Activated T-cell treated with anti-CD3 and anti-CD28 coated beads for 1 hour (primary cell): Measurements from ENCODE around the gene SLC25A18.
"Not testable (repeated sequence)": the region's sequence is repeated elsewhere in the genome, so short reads cannot be mapped to it uniquely, and the experiment has no call there.

Experiments
- DNase-seq: peaks from one replicate; pipeline ENCODE4 v3.0.0-alpha.2; 2020; ENCODE audit warnings: low read depth

Gene SLC25A18

DNA sequence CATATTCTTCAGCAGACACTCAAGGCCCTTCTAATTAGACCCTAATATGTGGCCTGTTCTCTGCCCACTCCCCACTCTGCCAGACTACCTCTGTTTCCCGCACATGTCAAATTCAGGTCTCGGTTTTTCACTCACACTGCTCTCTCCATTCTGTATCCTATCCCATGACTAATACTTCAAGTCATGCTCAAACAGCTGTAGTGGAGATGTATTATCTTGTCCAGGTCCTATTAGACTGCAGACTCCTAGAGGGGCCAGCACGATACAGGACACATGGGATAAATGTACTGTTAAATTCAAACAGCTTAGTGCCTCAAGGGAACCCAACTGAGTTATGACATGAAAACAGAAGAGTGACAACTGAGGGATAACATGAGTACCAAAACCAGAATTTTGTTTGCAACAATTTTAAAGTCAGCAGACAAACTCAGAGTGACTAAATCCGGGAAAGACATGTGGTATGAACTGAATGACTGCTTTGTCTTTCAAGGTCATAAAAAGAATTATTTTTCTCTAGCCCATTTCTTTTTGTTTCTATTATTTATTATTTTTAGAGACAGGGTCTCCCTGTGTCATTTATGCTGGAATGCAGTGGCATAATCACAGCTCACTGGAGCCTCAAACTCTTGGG lies 44.7 kb downstream of the SLC25A18 start:
- DNase-seq: no peak

DNA sequence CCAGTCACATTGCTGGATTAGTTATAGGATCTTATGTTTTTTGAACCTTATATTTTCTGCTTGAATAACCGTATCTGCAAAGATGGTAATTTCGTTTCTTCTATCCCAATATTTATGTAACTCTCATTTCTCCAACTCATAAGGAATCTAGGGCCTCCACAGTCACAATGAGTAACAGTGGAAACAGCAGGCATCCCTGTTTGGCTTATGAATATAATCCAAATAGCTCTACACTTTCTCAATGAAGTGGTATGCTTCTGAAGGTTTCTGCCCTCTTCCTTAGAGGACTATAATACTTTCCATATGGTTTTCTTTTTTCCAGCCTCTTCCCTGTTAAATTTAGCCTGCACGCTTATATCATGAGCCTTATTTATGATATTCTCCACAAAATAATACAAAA lies 48.8 kb downstream of the SLC25A18 start:
- no peak for DNase-seq

DNA sequence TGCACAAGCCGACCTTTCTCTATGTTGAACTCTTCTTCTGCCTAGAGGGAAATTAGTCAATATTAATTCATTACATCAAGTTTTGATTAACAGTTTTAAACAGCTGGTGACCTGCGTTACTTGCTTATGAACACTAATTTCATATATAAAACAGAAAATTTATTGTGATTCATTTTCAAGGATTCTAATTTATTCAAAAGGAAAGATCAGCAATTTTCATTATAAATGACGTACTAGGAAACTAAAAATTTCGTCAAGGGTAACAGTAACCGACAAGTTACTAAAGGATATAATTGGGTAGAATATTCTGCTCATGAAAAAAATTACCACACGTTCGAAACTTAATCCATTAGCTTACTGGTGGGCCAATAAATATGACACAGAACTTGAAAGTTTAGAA lies 50.0 kb downstream of the SLC25A18 start:
- DNase-seq: no peak

DNA sequence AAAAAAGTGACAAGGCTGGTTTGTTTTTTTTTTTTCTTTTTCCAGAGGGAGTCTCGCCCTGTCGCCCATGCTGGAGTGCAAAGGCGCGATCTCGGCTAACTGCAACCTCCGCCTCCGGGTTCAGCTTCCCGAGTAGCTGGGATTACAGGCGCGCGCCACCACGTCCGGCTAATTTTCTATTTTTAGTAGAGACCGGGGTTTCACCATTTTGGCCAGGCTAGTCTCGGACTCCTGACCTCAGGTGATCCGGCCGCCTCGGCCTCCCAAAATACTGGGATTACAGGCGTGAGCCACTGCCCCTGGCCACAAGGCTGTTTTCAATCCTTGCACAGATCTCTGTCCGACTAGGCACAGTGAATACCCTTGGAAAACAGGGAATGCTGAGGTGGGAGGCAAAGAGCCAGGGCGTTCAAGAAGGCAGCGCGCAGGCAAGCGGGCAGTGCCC lies 64.7 kb downstream of the SLC25A18 start:
- no peak for DNase-seq

DNA sequence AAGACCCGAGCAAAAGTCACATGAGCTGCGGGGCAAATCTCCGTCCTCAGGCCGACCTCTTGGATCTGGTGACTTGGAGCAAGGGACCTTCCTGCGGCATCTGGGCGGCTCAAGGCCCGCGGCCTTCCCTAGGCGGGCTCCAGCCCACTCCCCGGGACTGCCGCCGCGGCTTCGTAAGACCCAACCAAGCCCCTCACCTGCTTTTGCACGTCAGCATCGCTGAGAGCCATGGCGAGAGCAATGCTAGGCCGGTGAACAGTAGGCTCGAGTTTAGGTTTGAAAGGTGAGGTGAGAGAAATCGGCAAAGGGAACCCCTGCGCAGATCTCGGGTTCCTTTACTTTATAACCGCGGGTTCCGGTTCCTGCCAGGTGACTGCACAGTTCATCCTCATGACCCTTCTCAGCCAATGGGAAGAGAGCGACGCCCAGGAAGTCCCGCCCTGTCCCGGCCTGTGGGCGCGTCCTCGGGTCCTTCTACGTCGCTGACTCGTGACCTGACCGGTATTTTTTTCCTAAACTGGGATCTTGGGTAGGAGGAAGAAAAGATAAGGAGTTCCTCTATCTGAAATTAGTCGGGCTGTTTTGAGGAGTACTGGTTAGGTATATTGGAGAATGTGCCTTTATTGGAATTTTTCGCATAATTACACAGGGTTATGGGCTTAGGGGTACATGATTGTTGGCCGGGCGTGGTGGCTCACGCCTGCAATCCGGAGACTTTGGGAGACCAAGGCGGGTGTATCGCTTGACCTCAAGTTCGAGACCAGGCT lies 65.3 kb downstream of the SLC25A18 start, which contains the start of gene ATP6V1E1:
Gene ATP6V1E1, minus strand, starts transcription at position 344 of the 767 bp plus-strand sequence. Its CDS starts 114 bp downstream, at position 230.
- peak; percentile 89 for DNase-seq

DNA sequence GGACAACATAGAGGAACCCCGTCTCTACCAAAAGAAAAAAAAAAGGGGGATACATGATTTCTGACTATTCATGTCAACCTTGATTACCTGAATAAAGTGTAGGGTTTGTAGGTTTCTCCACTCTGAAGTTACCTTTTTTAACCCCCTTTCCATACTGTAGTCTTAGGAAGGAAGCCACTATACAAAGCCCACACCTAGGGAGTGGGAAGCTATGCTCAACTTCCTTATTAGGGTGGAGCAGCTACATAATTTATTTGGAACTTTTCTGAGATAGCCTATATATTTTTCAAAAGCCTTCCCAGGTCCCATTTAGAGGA lies 65.8 kb downstream of the SLC25A18 start:
- no peak for DNase-seq

DNA sequence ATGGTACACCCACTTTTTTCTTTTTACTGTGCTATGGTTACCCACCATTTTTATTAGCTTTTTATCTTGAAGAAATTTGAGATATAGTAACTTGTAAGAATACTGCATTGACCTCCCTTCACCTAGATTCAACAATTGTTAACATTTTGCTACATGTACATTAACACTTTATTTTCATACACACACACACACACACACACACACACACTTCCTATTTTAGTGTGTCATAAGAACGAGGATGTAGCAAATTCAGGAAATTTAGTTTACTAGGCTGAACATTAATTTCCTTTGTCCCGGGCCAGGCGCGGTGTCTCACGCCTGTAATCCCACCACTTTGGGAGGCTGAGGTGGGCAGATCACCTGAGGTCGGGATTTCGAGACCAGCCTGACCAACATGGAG lies 66.3 kb downstream of the SLC25A18 start:
- no peak for DNase-seq

DNA sequence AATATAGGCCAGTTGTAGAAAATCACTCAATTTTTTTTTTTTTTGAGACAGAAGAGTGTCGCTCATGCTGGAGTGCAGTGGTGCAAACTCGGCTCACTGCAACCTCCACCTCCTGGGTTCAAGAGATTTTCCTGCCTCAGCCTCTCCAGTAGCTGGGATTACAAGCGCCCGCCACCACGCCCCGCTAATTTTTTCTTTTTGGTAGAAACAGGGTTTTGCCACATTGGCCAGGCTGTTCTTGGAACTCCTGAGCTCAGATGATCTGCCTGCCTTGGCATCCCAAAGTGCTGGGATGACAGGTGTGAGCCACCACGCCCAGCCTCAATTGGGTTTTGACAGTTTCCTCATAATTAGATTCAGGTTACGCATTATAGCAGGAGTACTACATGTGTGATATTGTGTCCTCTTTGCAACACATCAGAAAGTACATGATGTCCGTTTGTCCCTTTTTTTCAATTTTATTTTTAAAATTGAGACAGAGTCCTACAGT lies 67.8 kb downstream of the SLC25A18 start:
- DNase-seq: no peak

DNA sequence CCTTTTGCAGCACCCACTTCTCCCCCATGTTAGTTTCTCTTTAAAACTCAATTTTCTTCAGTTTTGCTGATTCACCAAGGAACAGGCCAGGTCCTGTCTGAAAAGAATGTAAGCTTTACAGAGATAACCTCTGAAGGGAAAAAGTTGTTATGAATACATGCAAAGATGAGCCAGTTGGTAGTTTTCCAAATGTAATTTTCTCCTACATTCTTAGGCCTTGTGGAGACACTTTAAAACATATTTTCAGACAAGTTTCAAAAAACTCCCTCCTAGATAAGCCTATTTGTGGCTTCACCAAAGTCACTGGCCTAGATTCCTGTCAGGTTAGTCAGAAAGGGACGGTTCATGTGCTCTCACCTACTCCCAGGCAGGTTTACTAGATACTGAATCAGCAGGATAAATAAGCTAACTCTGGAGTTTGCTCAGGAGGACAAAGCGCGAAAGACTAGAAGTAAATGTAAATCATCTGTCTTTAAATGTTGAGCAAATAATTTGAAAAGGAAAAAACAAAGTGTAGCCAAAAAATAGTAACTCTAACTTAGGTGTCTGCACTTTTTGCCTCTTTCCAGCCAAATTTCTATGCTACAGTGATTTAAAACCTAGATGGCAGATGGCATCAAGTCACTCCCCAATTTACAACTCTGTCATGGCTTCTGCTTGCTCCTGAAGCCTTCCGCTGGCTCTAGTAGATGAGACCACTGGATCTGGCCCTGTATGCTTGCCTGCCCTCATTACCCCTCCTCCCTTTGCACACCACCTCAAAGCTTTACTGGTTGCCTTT lies 70.1 kb downstream of the SLC25A18 start:
- DNase-seq: no peak

DNA sequence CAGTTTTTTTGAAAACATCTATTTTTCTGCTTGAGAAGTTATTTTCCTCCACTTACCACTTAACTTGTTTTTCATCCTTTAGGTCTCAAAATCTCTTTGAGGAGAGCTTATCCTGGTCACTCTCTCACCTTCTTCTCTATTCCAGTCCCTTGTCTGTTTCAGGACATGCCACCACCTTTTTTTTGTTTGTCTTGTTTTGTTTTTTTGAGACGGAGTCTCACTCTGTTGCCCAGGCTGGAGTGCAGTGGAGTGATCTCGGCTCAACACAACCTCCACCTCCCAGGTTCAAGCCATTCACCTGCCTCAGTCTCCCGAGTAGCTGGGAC lies 70.7 kb downstream of the SLC25A18 start:
- DNase-seq: no peak

DNA sequence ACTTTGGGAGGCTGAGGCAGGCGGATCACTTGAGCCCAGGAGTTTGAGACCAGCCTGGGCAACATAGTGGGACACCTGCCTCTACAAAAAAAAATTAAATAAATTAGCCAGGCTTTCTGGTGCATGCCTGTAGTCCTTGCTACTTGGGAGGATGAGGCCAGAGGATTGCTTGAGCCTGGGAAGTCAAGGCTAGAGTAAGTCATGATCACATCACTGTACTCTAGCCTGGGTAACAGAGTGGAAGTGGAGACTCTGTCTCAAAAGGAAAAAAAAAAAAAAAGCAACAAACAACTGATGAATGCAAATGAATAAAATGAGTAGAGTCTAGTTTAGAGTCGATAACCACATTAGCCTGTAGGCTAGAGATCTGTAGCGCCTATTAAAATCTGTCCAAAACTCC lies 71.4 kb downstream of the SLC25A18 start:
- no peak for DNase-seq

DNA sequence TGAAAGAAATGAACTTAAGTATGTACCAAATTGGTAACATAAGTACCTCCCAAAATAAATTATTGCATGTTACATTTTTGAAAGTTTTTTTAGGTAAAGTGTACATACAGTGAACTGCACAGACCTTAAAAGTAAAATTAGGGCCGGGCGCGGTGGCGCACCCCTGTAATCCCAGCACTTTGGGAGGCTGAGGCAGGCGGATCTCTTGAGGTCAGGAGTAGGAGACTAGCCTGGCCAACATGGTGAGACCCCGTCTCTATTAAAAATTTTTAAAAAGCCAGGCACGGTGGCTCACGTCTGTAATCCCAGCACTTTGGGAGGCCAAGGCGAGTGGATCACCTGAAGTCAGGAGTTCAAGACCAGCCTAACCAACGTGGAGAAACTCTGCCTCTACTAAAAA lies 73.6 kb downstream of the SLC25A18 start:
- DNase-seq: not testable (repeated sequence)

DNA sequence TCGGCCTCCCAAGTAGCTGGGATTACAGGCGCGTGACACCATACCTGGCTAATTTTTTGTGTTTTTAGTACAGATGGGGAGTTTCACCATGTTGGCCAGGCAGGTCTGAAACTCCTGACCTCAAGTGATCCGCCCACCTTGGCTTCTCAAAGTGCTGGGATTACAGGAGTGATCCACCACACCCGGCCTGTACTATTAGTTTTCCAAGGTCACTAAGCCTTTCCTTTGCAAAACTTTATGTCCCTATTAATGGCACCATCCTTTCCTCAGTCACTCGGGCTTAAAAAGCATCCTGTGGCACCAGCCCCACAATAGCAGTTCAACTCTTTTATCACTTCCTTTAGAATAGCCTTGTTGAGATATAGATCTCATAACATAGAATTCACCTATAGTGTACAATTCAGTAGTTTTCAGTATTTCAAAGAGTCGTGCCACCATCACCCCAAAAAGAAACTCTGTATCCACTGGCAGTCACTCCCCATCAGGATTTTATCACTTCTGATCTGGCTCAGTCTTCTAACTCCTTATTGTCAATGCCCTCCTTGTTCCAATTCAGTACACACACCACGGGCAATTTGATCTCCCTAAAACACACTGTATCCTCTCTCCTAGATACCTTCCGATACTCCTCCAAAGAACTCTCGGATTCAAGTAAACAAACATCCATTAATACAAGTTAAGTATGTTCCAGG lies 74.3 kb downstream of the SLC25A18 start:
- DNase-seq: no peak

DNA sequence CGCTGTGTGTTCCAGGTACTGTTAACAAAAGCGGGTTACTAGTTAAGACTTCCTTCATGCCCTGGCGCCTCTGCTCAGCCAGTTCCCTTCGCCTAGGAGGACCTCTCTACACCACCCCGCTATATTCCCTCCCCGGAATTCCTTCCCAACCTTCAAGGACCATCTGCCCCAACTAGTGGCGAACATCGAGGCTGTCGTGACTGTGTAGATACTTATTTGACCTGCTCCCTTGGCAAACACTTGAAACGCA lies 74.8 kb downstream of the SLC25A18 start:
- no peak for DNase-seq

DNA sequence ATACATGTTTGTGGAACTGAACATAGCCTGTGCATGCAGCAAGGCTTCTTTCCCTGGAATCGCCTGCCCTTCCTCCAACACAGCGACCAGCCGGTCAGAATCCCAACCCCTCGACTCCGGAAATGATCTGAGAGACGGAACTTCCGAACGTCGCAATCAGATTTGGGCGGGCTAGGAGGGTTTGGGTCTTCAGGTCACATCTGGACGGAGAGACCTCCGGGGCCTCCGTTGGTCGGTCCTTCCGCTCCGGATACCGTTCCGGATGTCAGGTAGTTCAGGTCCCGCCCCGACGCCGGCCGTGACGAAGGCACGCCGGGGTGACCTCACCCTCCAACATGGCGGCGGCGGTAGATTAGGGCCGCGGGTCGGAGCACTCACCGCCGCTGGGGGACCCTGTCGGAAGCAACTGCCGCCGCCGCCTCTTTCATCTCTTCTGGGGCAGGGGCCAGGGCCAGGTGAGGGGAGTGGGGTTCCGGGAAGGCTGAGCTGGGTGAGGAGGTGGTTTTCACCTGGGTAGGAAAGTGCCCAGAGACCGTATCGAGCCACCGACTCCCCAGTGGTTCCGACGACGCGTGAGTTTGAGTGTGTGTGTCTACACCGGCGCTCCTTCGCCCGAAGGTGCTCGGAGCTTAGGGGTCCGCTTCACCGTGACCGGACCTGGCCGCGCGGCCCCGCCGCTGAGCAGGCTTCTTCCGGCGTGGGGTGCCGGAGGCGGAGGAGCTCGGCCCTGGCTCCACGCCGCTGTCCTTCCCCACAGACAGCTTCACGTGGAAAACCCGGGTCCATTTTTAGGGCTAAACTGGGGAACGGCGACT lies 75.3 kb downstream of the SLC25A18 start, which contains the start of gene BCL2L13:
Gene BCL2L13, plus strand, starts transcription at position 326 of the 815 bp plus-strand sequence. CDS start 16,955 bp downstream, outside the sequence.
- DNase-seq: peak; percentile 79

DNA sequence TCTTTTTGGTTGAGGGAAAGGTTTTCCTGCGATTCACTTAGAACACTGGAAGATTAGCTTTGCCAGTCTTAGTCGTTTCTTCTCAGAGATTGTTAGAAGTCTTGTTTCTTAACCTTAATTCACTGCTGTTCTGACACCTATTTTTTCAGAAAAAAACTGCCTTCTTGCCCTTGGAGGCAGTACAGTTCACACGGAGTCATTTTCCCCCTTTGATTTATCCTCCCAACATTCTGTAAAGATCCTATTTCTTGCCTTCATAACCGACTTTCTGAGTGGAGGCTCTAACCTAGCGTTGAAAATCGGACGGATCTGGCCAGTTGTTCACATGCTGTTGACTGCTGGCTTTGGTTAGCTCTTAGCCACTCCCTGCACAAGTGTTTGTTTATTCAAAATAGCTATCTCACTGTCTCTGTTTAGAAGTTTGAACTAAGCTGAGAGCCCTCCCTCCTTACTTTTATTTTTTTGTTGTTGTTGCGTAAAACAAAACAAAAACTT lies 76.0 kb downstream of the SLC25A18 start:
- no peak for DNase-seq
